ENCODE measurements around the gene KCNJ2.
A peak's percentile ranks its signal among the peaks of the same experiment; 100 is the strongest.

Gene KCNJ2

GRCh38 chr17:70159980-70160379, 9.4 kb upstream of the KCNJ2 start:
- DNase-seq (ENCODE audit: low read depth in 2 of 2): no peak

DNA sequence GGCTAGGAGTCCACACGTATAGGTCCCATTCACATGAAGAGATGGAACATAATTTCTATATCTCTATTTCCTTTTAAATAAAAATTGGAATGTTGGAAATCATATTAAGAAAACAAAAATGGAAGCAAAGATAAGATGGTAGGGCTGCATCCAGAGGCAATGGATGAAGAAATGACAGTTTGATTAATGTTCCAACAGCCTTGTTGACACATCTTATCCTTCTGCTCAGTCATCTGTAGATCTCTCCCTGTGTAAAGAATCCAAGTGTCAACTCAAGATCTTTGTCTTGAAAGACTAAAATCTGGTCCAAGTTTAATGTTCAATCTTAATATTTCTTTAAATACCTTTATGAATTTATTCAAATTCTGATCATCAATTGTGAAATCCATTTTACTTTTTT, 7.8 kb upstream of the KCNJ2 start:
- DNase-seq (ENCODE audit: low read depth in 2 of 2): no peak

GRCh38 chr17:70165383-70165782, 3.9 kb upstream of the KCNJ2 start:
- no peak for DNase-seq (ENCODE audit: low read depth in 2 of 2)

DNA sequence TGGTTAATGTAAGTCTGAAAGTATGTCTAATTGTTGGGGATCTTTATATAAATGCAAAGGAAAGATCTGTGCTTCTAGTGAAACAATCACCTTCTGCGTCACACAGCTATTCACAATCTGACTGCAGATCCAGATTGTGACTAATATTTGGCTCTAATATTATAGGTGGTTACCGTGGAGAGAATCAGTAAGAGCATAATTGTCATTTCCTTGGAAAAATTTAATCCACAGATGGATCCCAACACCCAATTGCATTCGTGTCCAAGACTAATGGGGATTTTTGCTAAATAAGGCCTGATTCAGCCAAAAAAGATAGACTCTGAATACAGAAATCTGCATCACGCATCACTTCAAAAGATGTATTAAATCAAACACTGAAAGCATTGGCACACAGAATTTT, 2.7 kb upstream of the KCNJ2 start:
- DNase-seq (ENCODE audit: low read depth in 2 of 2): no peak

- peak in 1 of 2 donors; percentile 6 for DNase-seq (ENCODE audit: low read depth in 2 of 2)
Measured at GRCh38 chr17:70168044-70168976, 1.0 kb upstream of the KCNJ2 start.

GRCh38 chr17:70169709-70170597, 621 bp downstream of the KCNJ2 start:
- no peak for DNase-seq (ENCODE audit: low read depth in 2 of 2)

GRCh38 chr17:70171159-70171558, 1.8 kb downstream of the KCNJ2 start:
- DNase-seq (ENCODE audit: low read depth in 2 of 2): no peak

DNA sequence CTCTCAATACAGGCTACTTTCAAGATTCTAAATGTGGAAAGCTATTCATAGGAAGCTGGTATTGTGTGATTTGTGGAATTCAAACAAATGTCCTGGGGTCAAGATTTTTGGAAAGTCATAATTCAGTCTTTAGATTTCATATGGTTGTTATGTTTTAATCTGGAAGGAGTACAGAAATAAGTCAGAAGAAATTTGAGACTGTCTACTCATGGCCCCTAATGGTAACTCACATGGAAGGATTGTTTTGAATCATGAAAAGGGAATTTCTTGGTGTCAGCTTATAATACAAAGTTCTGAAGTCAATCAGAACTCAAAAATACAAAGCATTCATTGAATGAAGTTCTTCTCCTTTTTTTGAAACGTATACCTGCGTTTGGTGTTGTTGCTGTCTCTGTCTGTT, 3.1 kb downstream of the KCNJ2 start:
- no peak for DNase-seq (ENCODE audit: low read depth in 2 of 2)

- no peak for DNase-seq (ENCODE audit: low read depth in 2 of 2)
Measured at GRCh38 chr17:70172923-70173322, 3.6 kb downstream of the KCNJ2 start.

GRCh38 chr17:70173681-70174080, 4.3 kb downstream of the KCNJ2 start:
- DNase-seq (ENCODE audit: low read depth in 2 of 2): no peak

- DNase-seq (ENCODE audit: low read depth in 2 of 2): no peak
Measured at GRCh38 chr17:70181376-70181775, 12.0 kb downstream of the KCNJ2 start.

DNA sequence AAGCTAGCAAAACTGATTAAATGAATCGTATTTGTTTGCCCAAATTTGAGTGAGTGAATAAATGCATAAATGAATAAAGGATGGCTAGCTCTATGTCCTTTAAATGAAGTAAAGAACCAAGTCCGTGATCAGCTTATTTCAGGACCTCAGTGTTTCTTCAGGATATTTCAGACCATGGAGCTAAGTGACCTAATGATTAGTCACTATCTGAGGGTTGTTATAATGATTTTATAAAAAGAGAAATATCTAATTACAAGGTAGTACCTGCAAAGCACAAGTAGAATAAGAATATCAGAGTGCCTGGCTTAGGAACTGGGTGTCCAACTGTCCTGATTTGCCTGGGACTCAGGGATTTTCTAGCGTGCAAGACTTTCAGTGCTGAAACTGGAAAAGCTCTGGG, 12.5 kb downstream of the KCNJ2 start:
- no peak for DNase-seq (ENCODE audit: low read depth in 2 of 2)

DNA sequence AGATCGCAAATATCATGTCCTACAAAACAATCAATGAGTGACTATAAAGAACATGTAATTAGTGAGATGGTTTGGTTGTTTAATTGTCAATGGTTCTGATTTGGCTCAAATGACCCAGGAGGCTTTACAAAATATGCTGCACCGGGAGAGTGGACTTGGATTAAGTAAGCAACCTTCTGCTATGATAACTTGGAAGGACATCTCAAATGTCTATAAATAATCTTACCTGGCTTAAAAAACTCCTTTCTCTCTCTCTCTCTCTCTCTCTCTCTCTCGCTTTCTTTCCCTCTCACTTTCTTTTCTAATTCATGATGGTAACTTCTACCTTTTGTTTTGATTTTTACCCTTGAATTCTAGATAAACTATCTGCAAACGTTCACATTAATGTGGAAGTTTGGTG, 14.2 kb downstream of the KCNJ2 start:
- DNase-seq (ENCODE audit: low read depth in 2 of 2): no peak

- no peak for DNase-seq (ENCODE audit: low read depth in 2 of 2)
Measured at GRCh38 chr17:70184207-70184606, 14.9 kb downstream of the KCNJ2 start.

DNA sequence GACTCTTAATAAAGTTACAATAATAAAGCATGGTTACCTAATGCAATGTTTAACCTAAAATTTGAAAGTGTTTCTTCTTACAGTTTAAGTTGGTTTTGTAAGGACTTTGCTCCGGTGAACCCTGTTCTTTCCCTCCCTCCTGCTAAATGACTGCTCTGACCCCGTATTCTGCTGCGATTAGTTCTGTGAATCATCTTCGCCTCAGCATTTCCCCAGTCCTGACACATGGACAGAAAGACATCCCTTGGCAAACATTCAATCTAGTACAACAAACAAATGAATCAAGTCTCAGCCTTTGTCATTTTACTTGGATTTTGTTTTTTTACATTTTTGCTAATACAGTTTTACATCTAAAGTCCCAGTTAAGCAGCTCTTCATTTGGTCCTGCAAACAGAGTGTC, 15.4 kb downstream of the KCNJ2 start:
- DNase-seq (ENCODE audit: low read depth in 2 of 2): no peak

- DNase-seq (ENCODE audit: low read depth in 2 of 2): no peak
Measured at GRCh38 chr17:70185285-70185684, 16.0 kb downstream of the KCNJ2 start.

DNA sequence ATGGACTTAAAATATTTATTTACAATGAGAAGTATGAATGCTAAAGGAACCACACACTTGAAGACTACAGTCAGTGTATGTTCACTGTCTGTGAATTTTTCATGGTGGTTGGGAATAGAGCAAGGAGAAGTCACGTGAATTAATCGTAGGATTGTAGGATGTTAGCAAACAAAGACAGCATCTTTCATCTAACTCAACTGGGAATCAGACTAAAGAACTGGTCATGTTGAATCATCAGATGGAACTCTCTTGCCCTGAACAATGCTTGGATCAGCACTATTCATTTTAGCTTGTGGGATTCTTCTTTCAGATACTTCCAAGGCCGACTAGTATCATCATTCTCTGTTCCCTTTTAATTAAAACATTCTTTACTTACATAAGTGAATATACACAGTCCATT, 18.1 kb downstream of the KCNJ2 start:
- DNase-seq (ENCODE audit: low read depth in 2 of 2): no peak

DNA sequence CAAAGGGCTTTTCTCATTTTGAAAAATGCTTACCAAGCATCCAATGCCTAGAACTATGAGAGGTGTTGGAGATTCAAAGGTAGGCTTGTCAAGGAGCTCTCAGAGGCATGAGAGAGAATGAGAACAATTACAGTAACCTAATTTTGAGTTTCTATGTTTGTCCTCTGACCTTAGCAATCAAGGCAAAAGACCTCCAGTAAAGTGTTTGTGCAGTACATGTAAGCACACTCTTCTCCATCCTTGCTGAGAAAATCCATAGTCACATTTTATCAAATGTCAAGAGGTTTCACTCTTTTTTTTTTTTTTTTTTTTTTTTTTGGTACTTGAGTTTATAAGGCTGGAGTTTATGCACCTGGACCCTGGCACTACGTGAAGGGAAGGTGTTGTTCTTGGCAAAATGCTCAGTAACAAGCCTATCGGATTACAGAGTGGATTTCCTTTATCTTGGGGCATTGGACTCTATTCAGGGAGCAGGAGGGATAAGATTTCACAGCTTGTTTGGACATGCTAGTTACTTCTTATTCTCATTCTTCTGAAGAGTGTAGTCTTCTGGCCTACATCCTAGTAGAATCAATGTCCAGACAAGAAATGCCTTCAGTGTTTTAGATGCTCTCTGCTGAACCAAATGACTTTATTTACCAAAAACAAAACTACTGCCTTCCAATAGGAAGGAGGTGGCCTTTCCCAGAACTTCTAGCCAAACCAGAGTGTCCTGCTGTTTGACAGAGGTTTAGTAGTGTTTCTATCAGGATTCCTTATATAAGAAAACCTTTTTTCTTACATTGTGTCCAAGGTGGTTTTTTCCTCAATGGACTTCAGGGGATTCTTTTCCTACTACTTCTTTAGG, 21.9 kb downstream of the KCNJ2 start:
- DNase-seq (ENCODE audit: low read depth in 2 of 2): no peak

DNA sequence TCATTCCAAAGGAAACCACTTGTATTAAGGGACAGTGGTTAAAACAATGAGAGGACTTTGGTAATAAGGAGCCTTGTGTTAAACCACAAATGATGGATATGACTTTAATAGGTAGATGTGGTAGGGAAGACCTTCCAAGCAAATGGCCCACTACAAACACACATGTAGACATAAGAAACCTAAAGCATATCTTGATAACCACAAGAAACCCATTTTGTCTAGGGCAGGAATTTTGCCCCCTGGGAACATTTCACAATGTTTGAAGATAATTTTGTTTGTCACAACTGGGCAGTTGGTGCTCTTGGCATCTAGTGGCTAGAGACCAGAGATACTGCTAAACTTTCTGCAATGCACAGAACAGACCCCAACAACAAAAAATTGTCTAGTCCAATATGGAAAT, 25.8 kb downstream of the KCNJ2 start:
- no peak for DNase-seq (ENCODE audit: low read depth in 2 of 2)

GRCh38 chr17:70201872-70202419, 32.6 kb downstream of the KCNJ2 start:
- no peak for DNase-seq (ENCODE audit: low read depth in 2 of 2)

DNA sequence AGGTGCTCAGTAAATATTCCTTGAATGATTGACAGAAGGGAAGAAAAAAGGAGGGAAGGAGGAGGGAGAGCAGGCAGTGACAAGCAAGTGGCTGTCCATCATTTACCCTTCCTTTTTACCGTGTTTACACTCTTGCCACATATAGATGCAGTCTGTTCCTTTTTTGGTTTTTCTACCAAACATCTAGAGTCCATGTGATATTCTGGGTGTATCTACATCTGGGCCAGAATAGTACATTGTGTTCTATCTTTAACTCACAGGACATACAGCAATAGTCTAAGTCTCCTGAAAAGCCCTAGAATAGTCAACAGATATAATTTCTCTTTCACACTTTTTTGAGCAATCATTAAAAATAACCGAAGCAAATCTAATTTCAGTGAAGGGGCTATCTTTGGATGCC, 33.5 kb downstream of the KCNJ2 start:
- DNase-seq (ENCODE audit: low read depth in 2 of 2): no peak

DNA sequence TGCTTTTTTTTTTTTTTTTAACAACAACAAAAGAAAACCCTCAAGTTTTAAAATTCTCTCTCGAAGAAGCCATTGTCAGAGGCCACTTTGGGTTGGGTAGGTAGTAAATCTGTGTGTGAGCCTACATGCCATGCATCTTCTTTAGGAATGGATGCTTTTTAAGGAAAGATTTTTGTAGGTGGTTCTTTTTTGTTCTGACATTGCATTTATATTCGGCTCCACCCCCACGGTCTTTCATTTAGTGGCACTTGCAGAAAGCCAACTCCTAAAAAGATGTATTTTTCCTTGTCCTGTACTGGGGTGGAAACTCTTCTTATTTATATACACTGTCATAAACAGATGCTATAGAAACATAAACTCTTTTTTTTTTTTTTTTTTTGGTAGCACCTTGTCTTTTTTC, 35.1 kb downstream of the KCNJ2 start:
- no peak for DNase-seq (ENCODE audit: low read depth in 2 of 2)
